Activated effector memory CD4-positive, alpha-beta T cell treated with anti-CD3 and anti-CD28 coated beads, Interleukin-2, amount 50 U/mL, for 16 hours (primary cell): Measurements from ENCODE around the gene FOXC2.
"Not testable (repeated sequence)": the region's sequence is repeated elsewhere in the genome, so short reads cannot be mapped to it uniquely, and the experiment has no call there.

Experiments
- DNase-seq: peaks from one replicate; pipeline ENCODE4 v3.0.0-alpha.2; 2020

FOXC2 gene

DNA sequence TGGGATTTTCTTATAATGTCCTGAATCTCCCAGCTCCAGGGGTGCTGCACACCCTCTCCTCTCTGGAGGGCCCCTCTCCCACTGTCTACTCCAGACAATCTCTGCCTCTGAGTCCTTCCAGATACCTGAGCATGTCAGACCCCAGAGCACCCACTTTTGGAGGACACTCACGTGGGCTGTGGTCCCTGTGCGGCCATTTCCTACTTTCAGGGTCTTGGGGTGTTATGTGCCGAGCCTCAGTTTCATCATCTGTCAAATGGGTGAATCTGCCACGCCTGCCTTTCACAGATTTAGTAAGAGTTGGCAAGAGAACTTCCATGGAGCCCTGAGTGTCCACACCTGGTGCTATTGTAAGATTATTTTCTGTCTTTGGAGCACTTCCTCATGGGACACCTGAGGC lies 8.0 kb downstream of the FOXC2 start:
- DNase-seq: no peak

DNA sequence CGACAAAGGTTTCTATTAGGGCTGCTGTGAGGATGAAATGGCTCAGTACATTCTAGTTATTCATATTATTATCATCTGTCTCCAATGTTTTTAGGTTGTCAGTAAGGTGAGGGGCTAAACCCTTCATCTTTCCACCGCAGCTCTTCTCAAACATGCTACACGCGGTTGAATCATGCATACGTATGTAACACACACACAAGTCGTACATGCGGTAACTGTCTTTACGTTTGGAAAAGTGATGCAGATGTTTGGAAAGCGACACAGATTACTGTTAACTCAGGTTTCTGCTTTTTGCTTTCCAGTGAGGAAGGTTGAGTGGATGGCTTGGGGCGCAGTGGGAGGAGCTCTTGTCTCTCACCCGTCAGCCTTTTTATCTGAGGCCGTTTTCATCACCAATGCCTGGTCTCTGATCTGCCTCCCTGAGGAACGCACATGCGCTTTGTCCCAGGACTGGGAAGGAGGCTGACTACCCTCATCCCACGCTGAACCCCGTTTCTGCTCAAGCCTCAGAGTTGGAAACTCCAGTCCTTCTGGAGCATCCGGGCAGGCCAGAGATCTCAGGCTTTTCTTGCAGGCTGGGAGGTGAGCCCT lies 8.6 kb downstream of the FOXC2 start:
- DNase-seq: no peak

DNA sequence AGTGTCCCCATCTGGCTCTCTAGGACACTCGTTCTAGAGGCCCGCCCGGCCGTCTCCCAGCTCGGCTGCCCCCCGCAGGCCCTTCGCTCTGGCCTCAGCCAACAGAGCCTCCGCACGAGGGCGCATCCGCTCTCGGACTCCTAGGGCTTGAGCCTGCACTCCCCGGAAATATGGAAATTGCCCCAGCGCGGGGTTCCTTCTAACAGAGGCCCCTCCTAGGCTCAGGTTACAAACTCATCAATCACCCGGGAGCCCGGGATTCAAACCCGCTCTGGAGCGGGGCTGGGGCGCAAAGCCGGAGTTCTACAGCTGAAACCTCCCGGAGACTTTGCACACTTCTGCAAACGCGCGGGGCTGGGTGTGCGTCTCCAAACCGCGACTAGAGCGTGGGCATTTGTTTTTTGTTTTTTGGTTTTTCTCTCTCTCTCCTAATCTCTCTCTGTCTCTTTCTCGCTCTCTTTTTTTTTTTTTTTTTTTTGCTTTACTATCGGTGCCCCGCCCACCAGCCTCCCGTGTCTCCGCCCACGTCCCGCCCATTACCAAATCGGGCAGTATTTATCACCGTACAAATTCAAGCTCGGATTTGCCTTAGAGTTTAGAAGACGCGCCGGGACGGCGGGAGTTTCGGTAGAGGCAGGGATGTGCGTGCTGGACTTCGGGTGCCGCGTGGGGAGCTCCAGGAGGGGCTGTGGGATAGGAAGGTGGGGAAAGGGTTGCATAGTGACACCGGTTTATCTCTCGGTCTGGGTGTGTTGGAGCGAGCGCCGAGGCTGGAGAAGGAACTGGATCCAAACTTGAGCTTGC lies 9.3 kb downstream of the FOXC2 start:
- DNase-seq: peak; percentile 75

DNA sequence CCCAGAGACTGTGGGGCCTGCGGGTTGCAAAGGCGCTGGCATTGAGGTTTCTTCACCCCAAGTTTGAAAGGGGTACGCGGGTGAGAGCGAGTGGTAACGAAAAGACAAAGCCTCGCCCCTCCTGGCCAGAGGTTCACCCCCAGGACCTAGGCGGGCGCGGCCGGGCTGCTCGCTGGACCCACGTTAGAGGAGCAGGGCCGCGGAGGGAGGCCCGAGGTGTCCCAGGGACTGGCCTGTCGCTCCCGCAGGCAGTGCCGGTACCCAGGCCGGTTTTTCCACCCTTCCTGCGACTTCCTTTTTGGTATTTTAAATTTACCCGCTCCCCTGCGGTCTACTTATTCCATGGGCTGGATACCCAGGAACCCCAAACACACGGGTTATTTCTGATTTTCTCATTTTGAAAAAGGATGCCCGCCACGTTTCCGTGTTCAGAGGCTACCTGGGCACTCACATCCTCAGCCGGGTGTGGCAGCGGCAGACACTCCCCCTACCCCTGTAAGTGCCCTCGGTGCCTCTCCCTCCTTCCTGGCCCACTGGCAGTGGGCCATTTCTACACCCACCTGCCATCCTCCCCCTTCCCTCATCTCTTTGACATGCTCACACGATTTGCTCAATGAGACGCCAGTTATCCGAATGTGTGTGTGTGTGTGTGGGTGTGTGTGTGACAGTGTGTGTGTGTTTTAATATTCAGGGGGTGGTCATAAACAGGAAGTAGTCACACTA lies 10.1 kb downstream of the FOXC2 start:
- no peak for DNase-seq

DNA sequence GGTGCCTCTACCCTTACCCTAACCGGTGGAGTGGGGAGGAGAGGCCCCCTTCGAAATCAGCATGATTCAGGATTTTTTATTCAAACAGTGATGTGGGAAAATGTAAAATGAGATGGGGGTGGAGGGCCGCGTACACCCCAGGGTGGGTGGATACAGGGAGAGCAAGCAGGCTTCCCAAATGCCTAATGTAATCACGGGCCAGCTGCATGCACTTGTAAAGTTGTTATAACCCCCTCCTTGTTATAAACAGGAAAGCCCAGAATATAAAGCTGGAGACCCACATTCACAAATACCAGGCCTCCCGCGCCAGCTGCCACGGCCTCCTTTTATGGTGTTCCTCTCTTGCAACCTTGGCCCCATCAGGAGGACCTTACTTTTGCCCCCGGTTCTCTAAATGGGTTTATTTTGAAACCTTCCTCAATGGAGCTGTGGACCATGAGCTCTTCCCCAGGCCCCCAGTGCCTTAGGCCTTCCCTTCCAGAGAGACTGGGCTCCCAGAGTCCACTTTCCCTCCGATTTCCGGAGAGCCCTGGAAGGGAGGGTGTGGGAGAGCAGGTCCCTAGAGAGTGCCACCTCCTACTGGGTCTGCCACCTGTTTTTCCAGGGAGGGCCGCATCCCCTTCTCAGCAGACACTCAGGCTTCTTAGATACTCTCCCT lies 10.8 kb downstream of the FOXC2 start:
- DNase-seq: no peak

DNA sequence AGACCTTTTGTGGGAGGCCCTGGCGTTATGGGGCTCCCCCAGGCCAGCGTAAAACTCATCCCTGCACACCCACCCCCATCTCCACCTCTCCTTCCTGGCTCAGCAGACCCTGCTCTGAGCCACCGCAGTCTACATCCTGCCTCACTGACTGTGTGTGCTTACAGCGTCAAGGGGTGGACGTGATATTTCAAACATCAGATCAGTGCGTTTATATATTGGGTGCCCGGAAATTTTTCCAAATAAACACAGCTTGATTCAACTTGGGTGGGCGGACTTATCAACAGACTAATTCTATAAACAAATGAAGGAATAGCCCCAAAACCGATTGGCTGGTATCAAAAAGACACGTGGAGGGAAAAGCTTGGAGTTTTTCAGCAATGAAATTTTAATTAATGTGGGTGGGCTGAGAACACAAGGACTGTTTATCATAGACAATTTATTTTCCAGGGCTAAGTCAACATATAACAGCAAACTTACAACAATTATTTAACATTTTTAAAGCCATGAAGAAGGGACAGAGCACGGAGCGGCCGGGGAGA lies 11.5 kb downstream of the FOXC2 start, which contains the start of gene FOXL1:
TSS of gene FOXL1 (plus strand) at position 489 of the 539 bp plus-strand sequence. CDS start 175 bp downstream, outside the sequence.
- DNase-seq: no peak

DNA sequence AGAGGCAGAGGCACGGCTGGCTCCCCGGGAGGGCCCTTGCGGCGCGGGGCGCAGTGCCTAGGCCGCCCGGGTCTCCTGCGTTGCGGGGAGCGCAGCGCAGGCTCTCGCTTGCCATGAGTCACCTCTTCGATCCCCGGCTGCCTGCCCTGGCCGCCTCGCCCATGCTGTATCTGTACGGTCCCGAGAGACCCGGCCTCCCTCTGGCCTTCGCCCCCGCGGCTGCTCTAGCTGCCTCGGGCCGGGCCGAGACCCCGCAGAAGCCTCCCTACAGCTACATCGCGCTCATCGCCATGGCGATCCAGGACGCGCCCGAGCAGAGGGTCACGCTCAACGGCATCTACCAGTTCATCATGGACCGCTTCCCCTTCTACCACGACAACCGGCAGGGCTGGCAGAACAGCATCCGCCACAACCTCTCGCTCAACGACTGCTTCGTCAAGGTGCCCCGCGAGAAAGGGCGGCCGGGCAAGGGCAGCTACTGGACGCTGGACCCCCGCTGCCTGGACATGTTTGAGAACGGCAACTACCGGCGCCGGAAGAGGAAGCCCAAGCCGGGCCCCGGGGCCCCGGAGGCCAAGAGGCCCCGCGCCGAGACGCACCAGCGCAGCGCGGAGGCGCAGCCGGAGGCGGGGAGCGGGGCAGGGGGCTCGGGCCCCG lies 12.1 kb downstream of the FOXC2 start:
- DNase-seq: no peak

DNA sequence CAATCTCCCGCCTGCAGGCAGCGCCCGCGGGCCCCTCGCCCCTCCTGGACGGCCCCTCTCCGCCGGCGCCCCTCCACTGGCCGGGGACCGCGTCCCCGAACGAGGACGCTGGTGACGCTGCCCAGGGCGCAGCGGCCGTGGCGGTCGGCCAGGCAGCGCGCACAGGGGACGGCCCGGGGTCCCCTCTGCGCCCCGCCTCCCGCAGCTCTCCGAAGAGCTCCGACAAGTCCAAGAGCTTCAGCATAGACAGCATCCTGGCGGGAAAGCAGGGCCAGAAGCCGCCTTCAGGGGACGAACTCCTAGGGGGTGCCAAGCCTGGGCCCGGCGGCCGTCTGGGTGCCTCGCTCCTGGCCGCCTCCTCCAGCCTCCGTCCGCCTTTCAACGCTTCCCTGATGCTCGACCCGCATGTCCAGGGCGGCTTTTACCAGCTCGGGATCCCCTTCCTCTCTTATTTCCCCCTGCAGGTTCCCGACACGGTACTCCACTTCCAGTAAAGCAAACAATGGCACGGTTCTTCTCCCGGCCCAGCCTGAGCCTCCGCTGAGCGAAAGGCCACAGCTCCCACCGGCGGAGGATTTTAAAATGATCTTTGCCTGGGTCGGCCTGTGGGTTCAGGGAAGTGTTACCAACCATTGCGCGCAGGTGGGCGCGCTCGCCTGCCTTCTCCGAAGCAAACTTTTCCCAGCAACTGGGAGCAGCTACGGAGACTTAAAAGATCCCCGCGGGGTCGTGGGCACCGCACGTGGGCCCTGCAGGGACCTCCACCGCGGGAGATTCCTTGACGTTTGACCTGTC lies 12.8 kb downstream of the FOXC2 start:
- DNase-seq: no peak

DNA sequence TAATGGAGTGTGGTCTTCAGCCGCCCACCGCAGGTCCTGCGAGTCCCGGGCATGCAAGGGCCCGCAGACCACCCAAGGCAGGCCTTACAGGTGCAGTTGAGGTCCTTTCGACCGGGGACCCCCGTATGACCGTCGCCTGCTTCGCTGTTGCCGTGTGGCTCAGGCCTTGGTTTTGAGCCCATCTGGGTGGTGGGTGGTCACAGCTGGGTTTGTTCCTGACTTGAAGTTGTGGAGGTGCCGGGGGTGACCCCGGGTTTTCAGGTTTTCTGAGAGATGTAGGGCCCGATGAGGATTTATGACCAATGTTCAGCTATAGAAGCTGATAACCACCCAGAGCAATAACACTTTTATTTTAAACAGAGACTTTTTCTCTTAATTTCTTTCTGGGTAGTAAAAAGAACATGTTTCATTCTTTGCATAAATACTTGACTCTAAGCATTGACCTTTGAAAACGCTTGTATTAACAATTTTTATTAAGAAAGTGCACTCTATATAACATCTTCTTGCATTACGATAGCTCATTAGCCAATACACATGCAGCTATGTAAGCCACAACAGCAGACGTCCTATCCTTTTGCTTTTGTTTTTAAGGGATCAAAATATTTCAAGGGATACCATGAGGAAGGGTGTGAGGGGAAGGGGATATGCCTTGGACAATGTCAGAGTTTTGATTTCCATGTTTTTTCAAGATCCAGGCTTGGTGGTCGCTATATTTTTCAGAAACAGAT lies 13.6 kb downstream of the FOXC2 start:
- no peak for DNase-seq

DNA sequence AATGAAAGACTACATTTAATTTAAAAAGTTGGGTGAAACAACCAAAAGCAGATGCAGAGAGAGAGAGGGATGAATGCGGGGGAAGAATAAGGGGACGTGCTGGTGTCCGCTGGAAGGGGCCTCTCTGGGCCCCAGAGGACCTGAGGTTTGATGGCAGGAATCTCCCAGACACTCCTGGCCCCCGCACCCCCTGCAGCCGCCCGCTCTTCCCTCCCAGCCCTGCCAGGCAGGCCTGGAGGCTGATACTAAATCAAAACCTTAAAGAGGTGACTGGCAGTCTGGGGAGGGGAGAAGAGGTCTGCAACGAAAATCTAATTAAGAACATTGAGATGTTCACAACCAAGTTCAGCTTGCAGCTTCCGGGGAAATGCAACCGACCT lies 14.2 kb downstream of the FOXC2 start:
- no peak for DNase-seq

DNA sequence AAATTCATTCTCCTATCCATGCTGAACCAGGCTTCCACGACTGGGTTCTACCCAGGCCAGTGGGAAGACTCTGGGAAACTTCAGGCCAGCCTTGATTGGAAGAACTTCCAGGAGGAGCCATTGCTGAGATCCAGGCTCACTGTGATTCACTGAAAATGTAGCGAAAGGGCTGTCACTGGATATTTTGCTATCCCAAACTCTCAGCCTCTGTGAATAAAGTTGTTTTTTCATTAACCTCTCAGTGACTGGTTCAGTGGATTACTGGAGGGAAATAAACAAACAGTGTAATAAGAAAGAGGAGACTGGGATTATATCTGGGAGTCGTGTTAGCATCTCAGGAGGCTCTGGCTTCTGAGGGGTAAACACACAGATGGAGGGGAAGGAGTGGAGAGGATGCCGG lies 14.8 kb downstream of the FOXC2 start:
- no peak for DNase-seq

DNA sequence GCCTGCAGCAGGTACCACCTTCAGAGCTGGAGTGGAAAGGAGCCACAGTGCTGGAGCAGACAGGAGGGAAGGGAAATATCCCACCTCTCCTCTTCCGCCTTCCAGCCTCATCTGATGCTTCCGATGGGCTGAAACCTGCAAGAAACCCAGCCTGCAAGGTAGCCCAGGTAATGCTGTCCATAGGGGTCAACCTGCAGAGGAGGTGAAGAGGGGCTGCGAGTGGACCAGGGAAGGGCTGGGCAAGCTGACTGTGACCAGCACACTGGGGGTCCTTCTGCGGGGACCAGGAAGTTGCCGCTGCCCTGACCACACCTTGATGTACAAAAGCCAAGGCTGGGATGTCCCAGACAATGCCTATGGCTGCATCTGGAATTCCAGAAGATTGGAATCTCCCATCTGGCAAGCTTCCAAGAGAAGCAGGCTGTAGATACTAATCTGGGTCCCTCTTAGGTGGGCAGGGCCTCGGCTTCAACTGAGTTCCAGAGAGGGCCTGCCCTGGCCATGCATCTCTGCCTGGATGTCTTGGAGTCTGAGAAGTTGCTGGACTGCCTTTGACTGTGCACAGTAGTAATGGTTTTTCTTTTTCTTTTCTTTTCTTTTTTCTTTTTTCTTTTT lies 17.5 kb downstream of the FOXC2 start:
- DNase-seq: no peak

DNA sequence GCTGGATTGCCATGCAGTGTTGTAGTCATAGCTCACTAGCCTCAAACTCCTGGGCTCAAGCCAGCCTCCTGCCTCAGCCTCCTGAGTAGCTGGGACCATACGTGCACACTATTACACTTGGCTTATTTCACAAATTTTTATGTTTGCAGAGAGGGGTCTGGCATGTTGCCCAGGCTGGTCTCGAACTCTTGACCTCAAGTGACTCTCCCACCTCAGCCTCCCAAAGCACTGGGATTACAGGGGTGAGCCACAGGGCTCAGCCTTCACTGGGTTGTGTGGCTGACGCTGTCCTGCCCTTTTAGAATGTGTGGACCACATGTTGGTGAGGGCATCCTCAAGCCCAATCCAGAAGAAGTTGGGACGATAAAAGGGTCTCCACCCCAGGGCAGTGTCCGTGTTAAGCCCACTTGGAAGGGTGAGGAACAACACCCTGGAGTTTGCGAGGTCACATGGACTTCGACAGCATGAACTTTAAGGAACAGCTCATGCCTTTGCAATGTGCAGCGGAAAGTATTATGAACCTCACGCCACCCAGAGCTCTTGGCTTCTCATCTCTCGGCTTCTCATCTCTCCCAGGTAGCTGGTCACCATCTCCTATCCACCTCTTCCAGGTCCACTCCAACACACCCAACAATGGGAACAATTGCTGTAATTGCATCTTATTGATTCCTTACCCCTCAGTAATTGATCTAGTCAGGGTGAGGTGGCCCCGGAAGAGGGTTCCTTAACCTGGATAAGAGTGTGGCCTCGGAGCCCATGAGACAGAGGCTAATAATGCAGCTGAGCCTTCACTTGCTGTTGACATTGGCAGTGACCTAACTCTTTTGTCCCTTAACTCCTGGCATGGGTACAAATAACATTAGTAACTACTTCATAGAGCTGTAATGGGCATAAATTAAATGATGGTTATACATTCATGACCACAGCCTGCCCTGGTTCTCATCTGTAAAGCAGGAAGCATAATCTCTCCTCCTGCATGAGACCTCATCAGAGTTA lies 18.4 kb downstream of the FOXC2 start:
- DNase-seq: no peak

DNA sequence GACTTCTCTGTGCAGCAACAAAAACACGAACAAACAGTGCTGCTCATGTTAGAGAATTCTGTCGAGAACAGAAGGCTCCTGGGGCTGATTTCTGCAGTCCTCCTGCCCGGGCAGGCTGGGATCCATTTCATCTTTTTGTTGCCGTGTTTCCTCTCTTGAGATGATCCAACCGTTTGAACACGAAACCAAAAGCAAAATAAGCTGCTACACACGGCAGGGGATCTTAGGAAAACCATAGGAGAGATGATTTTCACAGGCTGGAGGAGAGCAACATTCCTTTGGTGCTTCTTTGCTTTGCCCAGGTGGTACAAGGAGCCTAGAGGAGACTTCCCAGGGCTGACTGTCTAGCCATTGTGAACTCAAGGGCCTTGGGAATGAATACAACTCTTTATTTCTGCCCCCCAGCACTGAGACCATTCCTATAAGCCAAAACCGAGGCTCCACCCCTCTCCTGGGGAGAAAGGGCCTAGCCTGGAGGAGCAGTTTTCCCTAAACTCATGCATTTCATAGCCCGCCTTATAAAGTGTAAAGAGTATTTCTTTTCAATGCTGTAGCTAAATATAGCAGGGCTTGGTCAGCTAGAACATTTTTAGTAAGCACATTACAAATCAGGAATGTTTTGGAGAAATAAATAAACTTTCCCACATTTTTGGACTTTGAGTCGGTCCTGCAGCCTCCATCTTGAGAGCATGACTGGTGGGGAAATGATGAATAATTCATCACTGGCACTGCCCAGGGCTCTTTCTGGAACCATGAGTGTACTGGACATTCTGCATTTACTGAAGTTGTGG lies 19.4 kb downstream of the FOXC2 start:
- DNase-seq: no peak

DNA sequence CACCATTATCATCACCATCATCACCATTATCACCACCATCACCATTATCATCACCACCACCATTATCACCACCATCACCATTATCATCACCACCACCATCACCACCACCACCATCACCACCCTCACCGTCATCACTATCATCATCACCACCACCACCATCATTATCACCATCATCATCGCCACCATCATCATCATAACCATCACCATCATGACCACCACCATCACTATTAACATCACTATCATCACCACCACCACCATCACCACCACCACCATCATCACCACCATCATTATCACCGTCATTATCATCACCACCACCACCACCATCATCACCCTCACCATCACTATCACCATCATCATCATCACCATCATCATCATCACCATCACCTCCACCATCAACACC lies 20.9 kb downstream of the FOXC2 start:
- DNase-seq: no peak

DNA sequence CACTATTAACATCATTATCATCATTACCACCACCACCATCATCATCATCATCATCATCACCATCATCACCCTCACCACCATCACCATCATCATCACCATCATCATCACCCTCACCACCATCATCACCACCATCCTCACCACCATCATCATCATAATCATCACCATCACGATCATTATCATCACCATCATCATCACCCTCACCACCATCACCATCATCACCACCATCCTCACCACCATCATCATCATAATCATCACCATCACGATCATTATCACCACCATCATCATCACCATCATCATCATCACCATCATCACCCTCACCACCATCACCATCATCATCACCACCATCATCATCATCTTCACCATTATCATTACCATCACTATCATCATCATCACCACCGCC lies 21.3 kb downstream of the FOXC2 start:
- DNase-seq: not testable (repeated sequence)

DNA sequence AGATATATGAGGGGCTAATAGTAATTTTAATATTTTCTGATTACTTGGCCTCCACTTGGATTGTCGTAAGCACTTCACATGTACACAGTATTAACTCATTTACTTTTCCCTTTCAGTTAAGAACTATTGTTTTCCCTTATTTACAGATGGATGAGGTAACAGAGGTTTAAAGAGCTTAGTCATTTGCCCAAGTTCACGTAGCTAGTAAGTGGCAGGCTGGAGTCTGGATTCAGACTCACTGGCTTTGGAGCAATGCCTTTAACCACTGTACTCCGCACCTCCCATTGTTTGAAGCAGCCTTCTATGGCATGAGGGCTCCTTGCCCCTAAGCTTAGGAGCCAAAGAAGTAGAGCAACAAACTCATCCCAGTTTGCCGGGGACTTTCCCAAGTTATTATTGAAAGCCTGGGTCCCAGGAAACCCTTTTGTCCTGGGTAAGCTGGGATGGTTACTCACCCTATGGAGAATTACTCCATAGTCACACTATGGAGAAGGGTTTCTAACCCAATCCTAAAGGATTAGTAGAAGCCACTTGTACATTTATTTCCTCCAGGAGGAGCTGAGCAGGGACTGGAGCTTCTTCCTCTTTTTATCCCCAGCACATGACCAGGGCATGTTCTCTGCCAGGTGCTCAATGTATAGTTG lies 24.0 kb downstream of the FOXC2 start:
- no peak for DNase-seq

DNA sequence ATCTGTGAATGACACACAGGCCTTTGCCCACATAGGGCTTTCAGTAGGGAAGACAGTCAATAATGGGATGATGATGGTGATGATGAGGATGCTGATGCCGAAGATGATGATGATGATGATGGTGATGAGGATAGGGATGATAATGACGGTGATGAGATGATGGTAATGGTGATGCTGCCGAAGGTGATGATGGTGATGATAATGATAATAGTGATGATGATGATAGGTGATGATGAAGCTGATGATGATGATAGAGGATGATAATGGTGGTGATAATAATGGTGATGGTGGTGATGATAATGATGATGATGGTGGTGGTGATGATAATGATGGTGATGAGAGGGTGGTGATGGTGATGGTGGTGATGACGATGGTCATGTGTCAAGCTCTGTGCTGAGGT lies 24.6 kb downstream of the FOXC2 start:
- no peak for DNase-seq
